Measurements from ENCODE around the gene ITGA2B. TPM values are rescaled to one million over a fixed set of nuclear protein-coding genes. Genes with fewer than 3 reads are reported as not detected.

Gene ITGA2B
- total and polyA plus RNA-seq, 10 of the 15 experiments (the other 5 are each of a cell fraction or from before 2014, with no cell fraction given): 0.04 to 0.51 (median 0.21) TPM; not detected in 1

DNA sequence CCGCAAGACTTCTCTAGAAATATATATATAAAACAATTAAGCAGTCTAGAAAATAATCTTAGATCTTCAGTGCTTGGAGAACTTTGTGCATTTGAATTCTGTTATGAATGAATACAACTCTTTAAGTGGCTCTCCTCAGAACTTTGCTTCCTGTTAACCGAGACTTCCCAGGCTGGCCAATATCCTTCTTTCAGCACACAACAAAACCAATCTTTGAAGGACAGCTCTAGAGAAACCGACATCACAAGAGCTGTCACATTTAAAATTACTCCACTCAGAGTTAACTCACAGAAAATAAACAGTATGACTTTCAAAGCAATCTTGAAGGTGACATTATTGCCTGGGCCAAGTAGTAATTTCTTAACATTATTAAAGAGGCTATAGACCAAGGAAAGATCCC, 49.7 kb upstream of the ITGA2B start:
- ATAC-seq (no peak), DNase-seq (ENCODE audit: low read depth, low spot score) (no peak), FAIRE-seq (no peak)
- H3K4me3 ChIP-seq: no peak overlapping the region
- BruUV-seq (replicated peaks): no TSS peak
- H3K27me3 ChIP-seq (replicated peaks in 1 of 2; ENCODE audit: control insufficient read depth in 2 of 2, insufficient read depth in 2 of 2, low read length in 1 of 2): no peaks in the 10 kb centered on the region
- POLR2A ChIA-PET: no interaction called here
- intact Hi-C loops (cut with micrococcal nuclease; ENCODE audit: unreplicated experiment) (no loop called here), in situ Hi-C loops (cut with MboI) (no loop called here)
- H3K4me1 ChIP-seq (ENCODE audit: control insufficient read depth, insufficient read depth, low read length): peaks cover 4% of the 10 kb centered on the region; the same call in 1 of the 2 replicates
- RAD21 ChIA-PET (ENCODE audit: unreplicated experiment): no interaction called here
- peaks cover 2 to 11% of the 10 kb centered on the region in 2 experiments; a peak in 3 of 4 replicates for H3K36me3 ChIP-seq (ENCODE audit: control insufficient read depth in 2 of 2, insufficient read depth in 2 of 2, low read length in 1 of 2)
- WGBS (ENCODE audit: insufficient coverage, insufficient replicate concordance, low lambda C conversion rate, missing lambda C conversion rate): 82% methylated on average over 3 of the region's 3 CpGs
- no peak overlapping the region for H2AFZ ChIP-seq (ENCODE audit: control insufficient read depth, low read depth, low read length)
- H3K4me2 ChIP-seq (ENCODE audit: control insufficient read depth, insufficient read depth): no peak overlapping the region
- H3K79me2 ChIP-seq (ENCODE audit: control insufficient read depth, insufficient read depth, low read length): peaks cover 2% of the 10 kb centered on the region; the same call in 1 of the 2 replicates
- CTCF ChIA-PET: no interaction called here
- TF ChIP-seq CHD1 (IDR thresholded peaks at IDR 0.05; ENCODE audit: low read depth, low read length) (no peak), ZNF207 (IDR thresholded peaks at IDR 0.05; ENCODE audit: borderline replicate concordance) (no peak)
- no peak overlapping the region for H3K9ac ChIP-seq (ENCODE audit: control insufficient read depth, insufficient read depth, low read length)
- SMC1A ChIA-PET (ENCODE audit: uncharacterized antibody, unreplicated experiment): interaction anchor here (0.9 kb wide), 1 partner anchor 19 kb away, joined by 3 read pairs; no protein-coding TSS in a partner anchor
- no peaks in the 10 kb centered on the region for H4K20me1 ChIP-seq (ENCODE audit: control insufficient read depth, insufficient read depth)
- H3K9me3 ChIP-seq (replicated peaks; ENCODE audit: control insufficient read depth, insufficient read depth, low read length): no peaks in the 10 kb centered on the region
- no peak overlapping the region; the same call in 1 of the 2 replicates for H3K27ac ChIP-seq (ENCODE audit: control insufficient read depth, insufficient read depth)

DNA sequence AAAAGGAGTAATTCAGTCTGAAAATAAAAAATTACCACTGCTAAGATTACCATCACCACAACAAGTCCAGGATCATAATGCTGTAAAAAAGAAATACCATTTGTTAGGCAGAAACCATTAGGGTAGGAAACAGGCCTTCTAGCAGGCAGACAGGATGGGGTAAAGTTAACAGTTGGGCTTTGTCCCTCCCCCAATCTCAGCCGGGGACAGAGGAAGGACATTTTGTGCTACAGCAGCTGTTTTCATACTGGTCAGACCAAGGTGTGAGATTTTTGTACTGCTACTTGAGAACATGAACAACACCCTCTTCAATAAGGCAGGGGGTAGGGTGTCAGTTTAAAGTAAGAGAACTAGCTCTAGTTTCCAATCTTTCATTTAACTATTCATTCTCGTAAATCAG, 49.2 kb upstream of the ITGA2B start:
- DNase-seq (ENCODE audit: low read depth, low spot score) (no peak), FAIRE-seq (no peak), ATAC-seq (peak; percentile 80)
- Histone ChIP-seq H3K36me3 (ENCODE audit: control insufficient read depth in 2 of 2, insufficient read depth in 2 of 2, low read length in 1 of 2) (peaks cover 2 to 9% of the 10 kb centered on the region in 2 experiments; a peak in 3 of 4 replicates), H3K9ac (ENCODE audit: control insufficient read depth, insufficient read depth, low read length) (no peak overlapping the region), H3K4me3 (no peak overlapping the region), H3K4me2 (ENCODE audit: control insufficient read depth, insufficient read depth) (no peak overlapping the region), H3K9me3 (replicated peaks; ENCODE audit: control insufficient read depth, insufficient read depth, low read length) (no peaks in the 10 kb centered on the region), H2AFZ (ENCODE audit: control insufficient read depth, low read depth, low read length) (no peak overlapping the region), H4K20me1 (ENCODE audit: control insufficient read depth, insufficient read depth) (no peaks in the 10 kb centered on the region), H3K79me2 (ENCODE audit: control insufficient read depth, insufficient read depth, low read length) (peaks cover 2% of the 10 kb centered on the region; the same call in 1 of the 2 replicates), H3K27me3 (replicated peaks in 1 of 2; ENCODE audit: control insufficient read depth in 2 of 2, insufficient read depth in 2 of 2, low read length in 1 of 2) (no peaks in the 10 kb centered on the region), H3K27ac (ENCODE audit: control insufficient read depth, insufficient read depth) (peak overlapping the region; percentile 5; the same call in 1 of the 2 replicates), H3K4me1 (ENCODE audit: control insufficient read depth, insufficient read depth, low read length) (peaks cover 4% of the 10 kb centered on the region; the same call in 1 of the 2 replicates)
- intact Hi-C loops (cut with micrococcal nuclease; ENCODE audit: unreplicated experiment) (no loop called here), in situ Hi-C loops (cut with MboI) (no loop called here)
- ChIA-PET CTCF (no interaction called here), RAD21 (ENCODE audit: unreplicated experiment) (no interaction called here), POLR2A (no interaction called here), SMC1A (ENCODE audit: uncharacterized antibody, unreplicated experiment) (interaction anchor here (0.9 kb wide), 1 partner anchor 20 kb away, joined by 3 read pairs; no protein-coding TSS in a partner anchor)
- BruUV-seq (replicated peaks): TSS peak; percentile 31
- WGBS (ENCODE audit: insufficient coverage, insufficient replicate concordance, low lambda C conversion rate, missing lambda C conversion rate): 72% methylated on average over 2 of the region's 2 CpGs
- 0 out of 2 replicates have a peak, but pooled peaks have one; percentile 11 for TF ChIP-seq YY1 (IDR thresholded peaks at IDR 0.05; ENCODE audit: low read depth, low read length)
- TF ChIP-seq GATAD2B (conservative IDR thresholded peaks at IDR 0.05; ENCODE audit: low read depth): no peak

Data from GM12878 (cell line).